Kidney epithelial cell (primary cell): ENCODE data around the gene RCCD1. TPM values are rescaled to one million over a fixed set of nuclear protein-coding genes. Genes with fewer than 3 reads are reported as not detected.
"Not testable (repeated sequence)": the region's sequence is repeated elsewhere in the genome, so short reads cannot be mapped to it uniquely, and the experiment has no call there.

Experiments used
- DNase-seq: peaks from one replicate; pipeline ENCODE4 v3.0.0-alpha.2; 2010; ENCODE audit warnings: low read depth
- H3K27me3 ChIP-seq: 2 replicates; pipeline ENCODE4 v1.6.0; 2011; ENCODE audit warnings: low read length; ENCODE audit not compliant: control insufficient read depth, insufficient read depth
- H3K36me3 ChIP-seq: 2 replicates; pipeline ENCODE4 v1.5.1; 2011; ENCODE audit warnings: low read length; ENCODE audit not compliant: control insufficient read depth, insufficient read depth
- H3K4me3 ChIP-seq: 2 replicates; pipeline ENCODE4 v1.5.1; 2011; ENCODE audit warnings: low read depth, mild to moderate bottlenecking, control low read depth, low read length
- total RNA-seq: library from RNA; depleted of rRNA; stranded (reverse); fragments of >200 nt; gene quantifications from 2 replicates; pipeline ENCODE4 v1.2.3, GENCODE V29; 2015
- TF ChIP-seq, protein P1 (sequence below): IDR thresholded peaks from 2 replicates; pipeline ENCODE4 v1.5.1; 2011; ENCODE audit warnings: mild to moderate bottlenecking, moderate library complexity, low read length, control low read depth, inconsistent platforms; ENCODE audit not compliant: insufficient read depth, poor library complexity, severe bottlenecking

Gene RCCD1
- total RNA-seq, 1 donor from 2014 or later, result 12.5 TPM

DNA sequence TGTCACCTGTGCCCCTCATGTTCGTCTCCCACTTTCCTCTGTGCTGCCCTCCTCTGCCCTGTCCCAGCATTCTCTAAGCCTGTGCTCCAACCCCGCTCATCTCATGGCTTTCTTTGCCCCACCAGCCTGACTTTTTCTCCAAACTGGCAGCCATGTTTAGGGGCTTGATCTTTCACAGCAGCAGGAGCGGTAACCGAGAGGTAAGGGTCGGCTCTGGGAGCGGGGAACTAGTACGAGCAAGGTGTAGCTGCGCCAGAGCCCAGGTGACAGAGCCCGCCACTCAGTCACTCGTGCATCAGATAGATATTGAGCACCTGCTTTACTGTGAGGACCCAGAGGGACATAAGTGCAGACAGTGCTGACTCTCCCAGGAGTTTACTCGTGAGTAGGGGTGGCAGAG lies 38.2 kb upstream of the RCCD1 start:
- Histone ChIP-seq H3K36me3 (peaks cover 3% of the 10 kb centered on the region), H3K27me3 (no peaks in the 10 kb centered on the region), H3K4me3 (no peak overlapping the region)
- TF ChIP-seq, protein P1, sequence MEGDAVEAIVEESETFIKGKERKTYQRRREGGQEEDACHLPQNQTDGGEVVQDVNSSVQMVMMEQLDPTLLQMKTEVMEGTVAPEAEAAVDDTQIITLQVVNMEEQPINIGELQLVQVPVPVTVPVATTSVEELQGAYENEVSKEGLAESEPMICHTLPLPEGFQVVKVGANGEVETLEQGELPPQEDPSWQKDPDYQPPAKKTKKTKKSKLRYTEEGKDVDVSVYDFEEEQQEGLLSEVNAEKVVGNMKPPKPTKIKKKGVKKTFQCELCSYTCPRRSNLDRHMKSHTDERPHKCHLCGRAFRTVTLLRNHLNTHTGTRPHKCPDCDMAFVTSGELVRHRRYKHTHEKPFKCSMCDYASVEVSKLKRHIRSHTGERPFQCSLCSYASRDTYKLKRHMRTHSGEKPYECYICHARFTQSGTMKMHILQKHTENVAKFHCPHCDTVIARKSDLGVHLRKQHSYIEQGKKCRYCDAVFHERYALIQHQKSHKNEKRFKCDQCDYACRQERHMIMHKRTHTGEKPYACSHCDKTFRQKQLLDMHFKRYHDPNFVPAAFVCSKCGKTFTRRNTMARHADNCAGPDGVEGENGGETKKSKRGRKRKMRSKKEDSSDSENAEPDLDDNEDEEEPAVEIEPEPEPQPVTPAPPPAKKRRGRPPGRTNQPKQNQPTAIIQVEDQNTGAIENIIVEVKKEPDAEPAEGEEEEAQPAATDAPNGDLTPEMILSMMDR, result no peak
- DNase-seq, result no peak

DNA sequence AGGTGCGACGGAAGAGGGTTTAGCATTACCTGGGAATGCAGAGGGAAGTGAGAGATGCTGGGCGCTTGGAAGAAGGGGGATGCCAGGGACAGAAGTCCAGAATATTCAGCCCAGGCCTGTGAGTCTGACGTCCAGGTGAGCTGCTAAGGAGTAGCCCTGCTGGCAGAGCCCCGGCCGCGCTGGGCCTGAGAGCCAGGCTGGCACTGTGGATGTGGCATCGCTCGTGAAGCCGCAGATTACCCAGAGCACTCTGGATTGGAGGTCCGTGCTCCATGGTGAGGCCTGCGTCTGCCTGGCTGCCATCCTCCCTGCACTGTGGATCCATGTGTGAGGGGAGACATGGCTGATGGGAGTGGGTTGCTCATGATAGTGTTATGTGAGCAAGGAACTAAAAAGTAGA lies 37.1 kb upstream of the RCCD1 start:
- TF ChIP-seq, protein P1, result no peak
- DNase-seq, result no peak
- Histone ChIP-seq H3K4me3 (no peak overlapping the region), H3K27me3 (no peaks in the 10 kb centered on the region), H3K36me3 (peaks cover 2% of the 10 kb centered on the region)

DNA sequence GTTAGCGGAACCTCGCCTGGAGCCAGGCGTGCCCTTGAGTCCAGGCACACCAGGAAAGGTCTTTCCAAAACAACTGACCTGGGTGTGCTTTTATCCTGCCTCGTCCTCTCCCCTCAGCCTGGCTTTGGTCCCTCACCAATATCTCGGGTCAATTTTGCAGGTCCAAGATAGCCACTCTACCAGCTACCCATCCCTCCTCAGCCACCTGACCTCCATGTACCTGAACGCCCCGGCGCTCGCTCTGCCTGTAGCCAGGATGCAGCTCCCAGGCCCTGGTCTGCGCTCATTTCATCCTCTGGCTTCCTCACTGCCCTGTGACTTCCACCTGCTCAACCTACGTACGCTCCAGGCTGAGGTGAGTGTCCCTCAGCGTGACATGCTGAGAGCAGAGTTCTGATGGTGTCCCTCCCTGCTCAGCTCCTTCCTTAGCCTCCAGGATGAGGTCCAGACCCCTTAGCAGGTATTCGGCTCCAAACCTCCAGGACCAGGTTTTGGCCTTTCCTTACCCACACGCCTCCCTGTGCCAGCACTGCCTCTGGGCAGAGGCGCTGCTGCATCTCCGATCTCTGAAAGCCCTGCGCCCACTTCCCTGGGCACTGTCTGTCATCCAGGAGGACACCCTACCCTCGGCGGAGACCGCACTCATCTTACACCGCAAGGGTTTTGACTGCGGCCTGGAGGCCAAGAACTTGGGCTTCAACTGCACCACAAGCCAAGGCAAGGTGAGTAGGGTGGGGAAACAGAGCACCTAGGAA lies 36.5 kb upstream of the RCCD1 start:
- Histone ChIP-seq H3K4me3 (no peak overlapping the region), H3K36me3 (peaks cover 2% of the 10 kb centered on the region), H3K27me3 (no peaks in the 10 kb centered on the region)
- no peak for DNase-seq
- TF ChIP-seq, protein P1, result no peak

DNA sequence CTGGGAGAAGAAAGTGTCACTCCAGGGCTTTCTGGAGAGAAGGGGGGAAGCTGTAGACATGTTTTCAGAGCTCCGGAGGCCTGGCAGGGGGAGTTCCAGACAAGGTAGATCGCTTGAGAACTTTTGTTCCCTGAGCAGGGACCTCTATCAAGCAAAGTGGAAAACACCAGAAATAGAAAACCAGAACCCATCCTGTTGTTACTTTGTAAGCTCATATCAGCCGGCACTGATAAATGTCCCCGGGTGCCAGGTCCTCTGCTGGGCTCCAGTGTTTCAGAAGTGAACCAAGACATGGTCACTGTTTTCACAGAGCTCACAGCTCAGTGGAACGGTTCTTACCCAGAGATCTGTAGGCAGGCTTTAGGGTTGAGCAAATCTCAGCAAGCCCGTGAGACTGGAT lies 35.8 kb upstream of the RCCD1 start:
- no peak for DNase-seq
- no peak overlapping the region for H3K4me3 ChIP-seq
- H3K36me3 ChIP-seq, result peaks cover 2% of the 10 kb centered on the region
- no peaks in the 10 kb centered on the region for H3K27me3 ChIP-seq
- TF ChIP-seq, protein P1, result no peak

DNA sequence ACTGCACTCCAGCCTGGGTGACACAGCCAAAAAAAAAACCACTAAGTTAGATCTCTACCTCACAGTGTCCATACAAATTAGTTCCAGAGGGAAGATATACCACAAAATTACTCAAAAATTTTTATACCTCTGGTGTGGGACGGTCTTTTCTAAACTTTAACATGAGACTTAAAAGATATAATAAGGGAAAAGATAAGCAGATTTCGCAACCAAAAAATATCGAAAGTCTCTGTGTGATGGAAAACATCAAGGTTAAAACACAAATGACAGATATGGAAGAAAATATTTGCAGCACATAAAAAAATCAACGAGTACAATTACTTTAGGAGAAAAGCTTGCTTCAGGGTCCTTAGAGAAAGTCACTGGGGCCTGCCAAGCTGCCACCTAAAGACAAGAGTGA lies 32.8 kb upstream of the RCCD1 start:
- TF ChIP-seq, protein P1, result no peak
- Histone ChIP-seq H3K4me3 (no peak overlapping the region), H3K27me3 (no peaks in the 10 kb centered on the region), H3K36me3 (no peaks in the 10 kb centered on the region)
- DNase-seq, result no peak

DNA sequence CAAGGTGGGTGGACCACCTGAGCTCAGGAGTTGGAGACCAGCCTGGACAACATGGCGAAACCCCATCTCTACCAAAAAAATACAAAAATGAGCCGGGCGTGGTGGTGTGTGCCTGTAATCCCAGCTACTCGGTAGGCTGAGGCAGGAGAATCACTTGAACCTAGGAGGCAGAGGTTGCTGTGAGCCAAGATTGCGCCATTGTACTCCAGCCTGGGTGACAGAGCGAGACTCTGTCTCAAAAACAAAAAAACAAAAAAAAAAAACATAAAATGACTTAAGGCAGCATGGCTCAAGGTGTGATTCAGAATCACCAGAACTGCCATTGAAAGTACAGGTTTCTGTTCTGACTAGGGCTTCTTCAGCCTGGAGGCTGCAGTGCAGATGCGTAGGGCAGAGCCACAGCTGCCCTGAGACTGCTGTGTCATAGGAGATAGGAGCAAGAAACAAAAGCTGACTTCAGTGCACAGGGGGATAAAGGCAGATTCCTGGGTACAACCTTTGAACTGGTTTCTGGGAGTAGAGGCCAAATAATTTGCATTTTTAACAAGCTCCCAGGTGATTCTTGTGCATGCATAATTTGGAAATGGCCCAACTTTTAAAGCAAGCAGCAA lies 31.9 kb upstream of the RCCD1 start:
- not testable (repeated sequence) for H3K27me3 ChIP-seq, H3K4me3 ChIP-seq, H3K36me3 ChIP-seq, DNase-seq
